Stimulated activated CD4-positive, alpha-beta T cell treated with anti-CD3 and anti-CD28 coated beads, Interleukin-4, amount 100 ng/mL, for 48 hours (primary cell): Measurements from ENCODE around the gene DAZAP1.

Experiments
- DNase-seq, 2 donors: peaks; one replicate each; pipeline ENCODE4 v3.0.0-alpha.2; 2020; ENCODE audit warnings: low read depth in 2 of 2

Gene DAZAP1

GRCh38 chr19:1393841-1394240 is 13.5 kb upstream of the DAZAP1 start:
- DNase-seq: no peak

GRCh38 chr19:1394252-1395193 is 12.9 kb upstream of the DAZAP1 start:
- no peak for DNase-seq

GRCh38 chr19:1395194-1396018 is 12.0 kb upstream of the DAZAP1 start:
- DNase-seq: no peak

GRCh38 chr19:1396019-1396767 is 11.2 kb upstream of the DAZAP1 start:
- DNase-seq: no peak

- DNase-seq: no peak
These were observed 10.4 kb upstream of the DAZAP1 start for GRCh38 chr19:1396768-1397679.

GRCh38 chr19:1397838-1398237 is 9.5 kb upstream of the DAZAP1 start:
- no peak for DNase-seq

GRCh38 chr19:1399079-1399478 is 8.3 kb upstream of the DAZAP1 start:
- no peak for DNase-seq

- DNase-seq: no peak
These were observed 7.6 kb upstream of the DAZAP1 start for GRCh38 chr19:1399745-1400144.

GRCh38 chr19:1400281-1401137 is 6.9 kb upstream of the DAZAP1 start:
- no peak for DNase-seq

GRCh38 chr19:1401138-1401888 is 6.1 kb upstream of the DAZAP1 start, which contains the start of gene GAMT:
GAMT (minus strand) TSS chr19:1401542; CDS start chr19:1401476, 66 bp downstream.
- peak; percentile 46 to 54 for DNase-seq

- DNase-seq: no peak
These were observed 5.5 kb upstream of the DAZAP1 start for GRCh38 chr19:1401889-1402217.

- DNase-seq: no peak
These were observed 4.8 kb upstream of the DAZAP1 start for GRCh38 chr19:1402411-1403070.

GRCh38 chr19:1406774-1407527 is 435 bp upstream of the DAZAP1 start:
- peak; percentile 98 for DNase-seq

- DNase-seq: peak; percentile 30 to 40
These were observed 1.2 kb downstream of the DAZAP1 start for GRCh38 chr19:1408300-1409203.

- DNase-seq: no peak
These were observed 2.0 kb downstream of the DAZAP1 start for GRCh38 chr19:1409204-1410005.
